SK-N-SH (cell line): ENCODE measurements around the gene NECAB2. TPM values are rescaled to one million over a fixed set of nuclear protein-coding genes. Genes with fewer than 3 reads are reported as not detected.

Experiments
- CTCF ChIA-PET: fragments of 300-600, 350-600 bp; formaldehyde crosslinking; extraction: SDS; loops from one replicate; lab custom pipeline; 2021; lab: Yijun Ruan, JAX
- POLR2A ChIA-PET: fragments of 350-600 bp; sonication (Branson Sonifier 250); formaldehyde crosslinking; extraction: SDS; loops from one replicate; lab custom pipeline; 2020; ENCODE audit warnings: antibody characterized with exemption, inconsistent platforms; lab: Yijun Ruan, JAX
- DNase-seq: peaks from one replicate; pipeline ENCODE4 v3.0.0; 2012
- H2AFZ ChIP-seq: fragments of 200-600 bp; sonication (generic); 2 replicates; pipeline ENCODE4 v1.8.1; 2016; ENCODE audit warnings: antibody characterized with exemption, mild to moderate bottlenecking, low read depth
- H3F3A ChIP-seq: fragments of 200-600 bp; sonication (generic); replicated peaks from 2 replicates; pipeline ENCODE3; 2016; ENCODE audit warnings: antibody characterized with exemption, mild to moderate bottlenecking; ENCODE audit not compliant: insufficient read depth
- H3K27ac ChIP-seq, 2 experiments: fragments of 200-500 bp in 1 of 2; fragments of 200-600 bp in 1 of 2; sonication (Bioruptor generic) in 1 of 2; sonication (generic), shearing (Covaris generic) in 1 of 2; 2 replicates each; pipeline versions ENCODE4 v1.5.1 to v1.6.1; 2014 to 2016; ENCODE audit warnings: low read depth in 2 of 2, inconsistent platforms in 1 of 2, low read length in 1 of 2, mild to moderate bottlenecking in 1 of 2, mixed read lengths in 1 of 2
- H3K27me3 ChIP-seq: fragments of 200-600 bp; sonication (generic), shearing (Covaris generic); 2 replicates; pipeline ENCODE4 v1.6.1; 2016; ENCODE audit warnings: mixed run types; ENCODE audit not compliant: insufficient read depth
- H3K36me3 ChIP-seq, 2 experiments: fragments of 200-500 bp in 1 of 2; fragments of 200-600 bp in 1 of 2; sonication (Bioruptor generic) in 1 of 2; sonication (generic) in 1 of 2; replicated peaks in 1 of 2; 2 replicates each; pipeline versions ENCODE3 to v1.5.1; 2014 to 2016; ENCODE audit warnings: low read length in 1 of 2, mild to moderate bottlenecking in 1 of 2; ENCODE audit not compliant: insufficient read depth in 2 of 2, control insufficient read depth in 1 of 2
- H3K4me1 ChIP-seq, 2 experiments: fragments of 200-500 bp in 1 of 2; fragments of 200-600 bp in 1 of 2; sonication (Bioruptor generic) in 1 of 2; sonication (generic), shearing (Covaris generic) in 1 of 2; 2 replicates each; pipeline versions ENCODE4 v1.5.1 to v1.6.1; 2014 to 2016; ENCODE audit warnings: low read depth in 1 of 2, low read length in 1 of 2, mixed run types in 1 of 2; ENCODE audit not compliant: insufficient read depth in 2 of 2, control insufficient read depth in 1 of 2
- H3K4me2 ChIP-seq: fragments of 200-600 bp; sonication (generic), shearing (Covaris generic); 2 replicates; pipeline ENCODE4 v1.6.1; 2017; ENCODE audit warnings: mixed run types
- H3K4me3 ChIP-seq, 2 experiments: fragments of 200-500 bp in 1 of 2; fragments of 200-600 bp in 1 of 2; sonication (Bioruptor generic) in 1 of 2; sonication (generic), shearing (Covaris generic) in 1 of 2; 2 replicates each; pipeline versions ENCODE4 v1.5.1 to v1.8.1; 2014 to 2016; ENCODE audit warnings: low read depth in 2 of 2, inconsistent platforms in 1 of 2, low read length in 1 of 2, mild to moderate bottlenecking in 1 of 2, mixed read lengths in 1 of 2, moderate library complexity in 1 of 2
- H3K79me2 ChIP-seq: fragments of 200-600 bp; sonication (generic); 2 replicates; pipeline ENCODE4 v1.8.1; 2017; ENCODE audit warnings: mild to moderate bottlenecking; ENCODE audit not compliant: insufficient read depth
- H3K9ac ChIP-seq: fragments of 200-600 bp; sonication (generic); 2 replicates; pipeline ENCODE4 v1.6.1; 2017; ENCODE audit warnings: mixed run types
- H3K9me2 ChIP-seq: fragments of 200-600 bp; sonication (generic); 2 replicates; pipeline ENCODE4 v1.6.1; 2017; ENCODE audit warnings: mixed run types
- H3K9me3 ChIP-seq: fragments of 200-600 bp; sonication (generic); 2 replicates; pipeline ENCODE4 v1.6.1; 2017; ENCODE audit warnings: mixed run types, mild to moderate bottlenecking, moderate library complexity
- H4K20me1 ChIP-seq: fragments of 200-600 bp; sonication (generic); 2 replicates; pipeline ENCODE4 v1.6.1; 2017; ENCODE audit warnings: mild to moderate bottlenecking, mixed run types; ENCODE audit not compliant: insufficient read depth
- EP300 ChIP-seq, 2 experiments: IDR thresholded peaks; 2 replicates each; pipeline versions ENCODE4 v1.4.0 to v1.6.1; 2012; ENCODE audit warnings: borderline replicate concordance in 1 of 2, low read depth in 1 of 2, low read length in 1 of 2
- FOXM1 ChIP-seq: IDR thresholded peaks from 2 replicates; pipeline ENCODE4 v1.4.0; 2012; ENCODE audit warnings: low read depth, mild to moderate bottlenecking
- GABPA ChIP-seq: IDR thresholded peaks from 2 replicates; pipeline ENCODE4 v1.4.0; 2012; ENCODE audit warnings: low read depth, mild to moderate bottlenecking
- JUND ChIP-seq: IDR thresholded peaks from 2 replicates; pipeline ENCODE4 v1.4.0; 2012
- NFIC ChIP-seq: IDR thresholded peaks from 2 replicates; pipeline ENCODE4 v1.4.0; 2012; ENCODE audit warnings: borderline replicate concordance
- RFX5 ChIP-seq: IDR thresholded peaks from 2 replicates; pipeline ENCODE4 v1.6.1; 2012; ENCODE audit warnings: mild to moderate bottlenecking, improper control_type of control experiment, low read length
- TEAD4 ChIP-seq: IDR thresholded peaks from 2 replicates; pipeline ENCODE4 v1.4.0; 2012; ENCODE audit warnings: mild to moderate bottlenecking, borderline replicate concordance; ENCODE audit not compliant: insufficient read depth
- WGBS: methylation state at CpG from one replicate; pipeline ENCODE4 v1.1.6; 2017; ENCODE audit warnings: low lambda C conversion rate; 5-methylcytosine and 5-hydroxymethylcytosine counted together
- polyA plus RNA-seq, 3 experiments: library from polyadenylated mRNA; depleted of rRNA; stranded (reverse); fragments of >200 nt; gene quantifications; 2 replicates each; pipeline ENCODE4 v1.2.3, GENCODE V29; 2012
- TF ChIP-seq, protein P1 (sequence below): IDR thresholded peaks from 2 replicates; pipeline ENCODE4; 2012
- TF ChIP-seq, protein P2 (sequence below): IDR thresholded peaks from 2 replicates; pipeline ENCODE4 v1.6.1; 2012; ENCODE audit warnings: mild to moderate bottlenecking, low read depth, low read length, moderate library complexity
- TF ChIP-seq, protein P3 (sequence below): fragments of 150-350 bp; IDR thresholded peaks from 2 replicates; pipeline ENCODE4 v1.6.1; 2017; ENCODE audit warnings: antibody characterized with exemption, low read length, low read depth, borderline replicate concordance
- TF ChIP-seq, protein P4 (sequence below): IDR thresholded peaks from 2 replicates; pipeline ENCODE4 v1.4.0; 2012; ENCODE audit warnings: low read depth, borderline replicate concordance

The NECAB2 gene
- polyA plus RNA-seq, 1 of the 3 experiments (the other 2 are of a cell fraction): 0.58 TPM

DNA sequence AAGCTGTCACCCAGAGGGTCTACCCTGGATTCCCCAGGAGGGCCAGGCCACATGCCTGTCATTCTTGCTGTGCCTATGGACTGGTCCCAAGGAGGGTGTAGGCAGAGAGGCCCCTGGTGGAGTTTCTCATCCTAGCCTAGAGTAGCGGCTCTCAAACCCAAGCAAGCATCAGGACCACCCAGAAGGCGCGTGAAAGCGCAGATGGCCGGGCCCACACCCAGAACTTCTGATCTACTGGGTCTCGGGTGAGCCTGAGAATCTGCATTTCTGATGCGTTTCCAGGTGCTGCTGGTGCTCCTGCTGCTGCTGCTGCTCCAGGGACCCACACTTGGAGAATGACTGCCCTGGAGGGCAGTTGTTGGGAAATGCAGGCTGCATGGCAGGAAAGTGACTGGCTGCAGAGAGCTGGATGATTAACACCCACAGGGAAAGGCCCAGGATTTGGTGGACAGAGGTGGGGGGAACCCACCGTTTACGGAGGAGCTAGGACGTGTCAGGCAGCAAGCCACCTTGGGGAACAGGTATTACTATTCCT is 24.5 kb upstream of the NECAB2 start:
- Histone ChIP-seq H3K4me3 (no peak overlapping the region), H3F3A (no peaks in the 10 kb centered on the region), H3K4me2 (no peak overlapping the region), H3K9ac (no peak overlapping the region), H2AFZ (no peak overlapping the region), H4K20me1 (no peaks in the 10 kb centered on the region), H3K9me2 (no peaks in the 10 kb centered on the region), H3K9me3 (no peaks in the 10 kb centered on the region), H3K79me2 (no peaks in the 10 kb centered on the region), H3K4me1 (no peaks in the 10 kb centered on the region), H3K27me3 (no peaks in the 10 kb centered on the region), H3K36me3 (no peaks in the 10 kb centered on the region), H3K27ac (no peak overlapping the region)
- no peak for DNase-seq
- ChIA-PET POLR2A (no interaction called here), CTCF (interaction anchor here (1.3 to 2.7 kb wide), 5 partner anchors 10 to 122 kb away, joined by 4 to 10 read pairs (median 6); no protein-coding TSS in a partner anchor)
- WGBS: 86% methylated on average over 6 of the region's 10 CpGs
- TF ChIP-seq NFIC (no peak), FOXM1 (no peak), JUND (no peak), TEAD4 (no peak), EP300 (IDR thresholded peaks at IDR 0.05; ENCODE audit: borderline replicate concordance in 1 of 2, low read depth in 1 of 2, low read length in 1 of 2) (no peak), RFX5 (no peak), GABPA (no peak)
- TF ChIP-seq, protein P1, sequence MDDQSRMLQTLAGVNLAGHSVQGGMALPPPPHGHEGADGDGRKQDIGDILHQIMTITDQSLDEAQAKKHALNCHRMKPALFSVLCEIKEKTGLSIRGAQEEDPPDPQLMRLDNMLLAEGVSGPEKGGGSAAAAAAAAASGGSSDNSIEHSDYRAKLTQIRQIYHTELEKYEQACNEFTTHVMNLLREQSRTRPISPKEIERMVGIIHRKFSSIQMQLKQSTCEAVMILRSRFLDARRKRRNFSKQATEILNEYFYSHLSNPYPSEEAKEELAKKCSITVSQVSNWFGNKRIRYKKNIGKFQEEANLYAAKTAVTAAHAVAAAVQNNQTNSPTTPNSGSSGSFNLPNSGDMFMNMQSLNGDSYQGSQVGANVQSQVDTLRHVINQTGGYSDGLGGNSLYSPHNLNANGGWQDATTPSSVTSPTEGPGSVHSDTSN: no peak
- TF ChIP-seq, protein P2, sequence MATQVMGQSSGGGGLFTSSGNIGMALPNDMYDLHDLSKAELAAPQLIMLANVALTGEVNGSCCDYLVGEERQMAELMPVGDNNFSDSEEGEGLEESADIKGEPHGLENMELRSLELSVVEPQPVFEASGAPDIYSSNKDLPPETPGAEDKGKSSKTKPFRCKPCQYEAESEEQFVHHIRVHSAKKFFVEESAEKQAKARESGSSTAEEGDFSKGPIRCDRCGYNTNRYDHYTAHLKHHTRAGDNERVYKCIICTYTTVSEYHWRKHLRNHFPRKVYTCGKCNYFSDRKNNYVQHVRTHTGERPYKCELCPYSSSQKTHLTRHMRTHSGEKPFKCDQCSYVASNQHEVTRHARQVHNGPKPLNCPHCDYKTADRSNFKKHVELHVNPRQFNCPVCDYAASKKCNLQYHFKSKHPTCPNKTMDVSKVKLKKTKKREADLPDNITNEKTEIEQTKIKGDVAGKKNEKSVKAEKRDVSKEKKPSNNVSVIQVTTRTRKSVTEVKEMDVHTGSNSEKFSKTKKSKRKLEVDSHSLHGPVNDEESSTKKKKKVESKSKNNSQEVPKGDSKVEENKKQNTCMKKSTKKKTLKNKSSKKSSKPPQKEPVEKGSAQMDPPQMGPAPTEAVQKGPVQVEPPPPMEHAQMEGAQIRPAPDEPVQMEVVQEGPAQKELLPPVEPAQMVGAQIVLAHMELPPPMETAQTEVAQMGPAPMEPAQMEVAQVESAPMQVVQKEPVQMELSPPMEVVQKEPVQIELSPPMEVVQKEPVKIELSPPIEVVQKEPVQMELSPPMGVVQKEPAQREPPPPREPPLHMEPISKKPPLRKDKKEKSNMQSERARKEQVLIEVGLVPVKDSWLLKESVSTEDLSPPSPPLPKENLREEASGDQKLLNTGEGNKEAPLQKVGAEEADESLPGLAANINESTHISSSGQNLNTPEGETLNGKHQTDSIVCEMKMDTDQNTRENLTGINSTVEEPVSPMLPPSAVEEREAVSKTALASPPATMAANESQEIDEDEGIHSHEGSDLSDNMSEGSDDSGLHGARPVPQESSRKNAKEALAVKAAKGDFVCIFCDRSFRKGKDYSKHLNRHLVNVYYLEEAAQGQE: no peak
- TF ChIP-seq, protein P3, sequence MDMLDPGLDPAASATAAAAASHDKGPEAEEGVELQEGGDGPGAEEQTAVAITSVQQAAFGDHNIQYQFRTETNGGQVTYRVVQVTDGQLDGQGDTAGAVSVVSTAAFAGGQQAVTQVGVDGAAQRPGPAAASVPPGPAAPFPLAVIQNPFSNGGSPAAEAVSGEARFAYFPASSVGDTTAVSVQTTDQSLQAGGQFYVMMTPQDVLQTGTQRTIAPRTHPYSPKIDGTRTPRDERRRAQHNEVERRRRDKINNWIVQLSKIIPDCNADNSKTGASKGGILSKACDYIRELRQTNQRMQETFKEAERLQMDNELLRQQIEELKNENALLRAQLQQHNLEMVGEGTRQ: no peak

DNA sequence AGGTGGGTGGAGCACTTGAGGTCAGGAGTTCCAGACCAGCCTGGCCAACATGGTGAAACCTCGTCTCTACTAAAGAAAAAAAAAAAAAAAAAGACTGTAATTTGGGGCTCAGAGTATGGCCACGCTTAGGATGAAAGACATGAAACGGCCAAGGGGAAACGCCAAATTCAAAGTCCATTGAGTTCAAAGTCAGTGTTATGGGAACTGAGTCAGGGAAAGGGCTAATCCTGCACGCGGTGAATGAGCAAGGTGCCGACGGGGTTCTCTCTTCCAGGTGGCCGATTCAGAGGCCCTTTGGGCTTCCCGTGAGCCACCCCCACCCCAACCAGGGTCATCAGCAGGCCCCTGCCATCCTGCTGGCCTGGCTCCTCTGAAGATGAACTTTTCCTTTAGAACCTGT is 22.5 kb upstream of the NECAB2 start:
- H3F3A ChIP-seq: no peaks in the 10 kb centered on the region
- H3K4me3 ChIP-seq: no peak overlapping the region
- no peaks in the 10 kb centered on the region for H3K9me2 ChIP-seq
- no peaks in the 10 kb centered on the region for H3K27me3 ChIP-seq
- ChIA-PET POLR2A (no interaction called here), CTCF (interaction anchor here (2.4 to 3.7 kb wide), 3 partner anchors 11 to 19 kb away, joined by 8 to 23 read pairs (median 14); no protein-coding TSS in a partner anchor)
- no peaks in the 10 kb centered on the region for H3K4me1 ChIP-seq
- H3K36me3 ChIP-seq: no peaks in the 10 kb centered on the region
- H3K27ac ChIP-seq: no peak overlapping the region
- no peaks in the 10 kb centered on the region for H3K79me2 ChIP-seq
- H3K9me3 ChIP-seq: no peaks in the 10 kb centered on the region
- no peak overlapping the region for H2AFZ ChIP-seq
- 89% methylated on average over 9 of the region's 10 CpGs for WGBS
- no peak overlapping the region for H3K4me2 ChIP-seq
- no peak for DNase-seq
- H3K9ac ChIP-seq: no peak overlapping the region
- H4K20me1 ChIP-seq: no peaks in the 10 kb centered on the region
- TF ChIP-seq GABPA (no peak), NFIC (no peak)
- TF ChIP-seq, protein P4, sequence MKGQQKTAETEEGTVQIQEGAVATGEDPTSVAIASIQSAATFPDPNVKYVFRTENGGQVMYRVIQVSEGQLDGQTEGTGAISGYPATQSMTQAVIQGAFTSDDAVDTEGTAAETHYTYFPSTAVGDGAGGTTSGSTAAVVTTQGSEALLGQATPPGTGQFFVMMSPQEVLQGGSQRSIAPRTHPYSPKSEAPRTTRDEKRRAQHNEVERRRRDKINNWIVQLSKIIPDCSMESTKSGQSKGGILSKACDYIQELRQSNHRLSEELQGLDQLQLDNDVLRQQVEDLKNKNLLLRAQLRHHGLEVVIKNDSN: no peak
